Neural cell (in vitro differentiated cells): ENCODE data around the gene FBXO48.

ENCODE experiments used
- POLR2AphosphoS5 ChIP-seq: IDR thresholded peaks from 2 replicates; pipeline ENCODE4 v1.6.1; 2012
- TF ChIP-seq, protein P1 (sequence below): fragments of 450-650 bp; IDR thresholded peaks from 2 replicates; pipeline ENCODE4 v1.5.1; 2014; ENCODE audit warnings: antibody characterized with exemption, mild to moderate bottlenecking, moderate library complexity; ENCODE audit not compliant: poor library complexity, severe bottlenecking

- TF ChIP-seq POLR2AphosphoS5, result no peak
- TF ChIP-seq, protein P1, sequence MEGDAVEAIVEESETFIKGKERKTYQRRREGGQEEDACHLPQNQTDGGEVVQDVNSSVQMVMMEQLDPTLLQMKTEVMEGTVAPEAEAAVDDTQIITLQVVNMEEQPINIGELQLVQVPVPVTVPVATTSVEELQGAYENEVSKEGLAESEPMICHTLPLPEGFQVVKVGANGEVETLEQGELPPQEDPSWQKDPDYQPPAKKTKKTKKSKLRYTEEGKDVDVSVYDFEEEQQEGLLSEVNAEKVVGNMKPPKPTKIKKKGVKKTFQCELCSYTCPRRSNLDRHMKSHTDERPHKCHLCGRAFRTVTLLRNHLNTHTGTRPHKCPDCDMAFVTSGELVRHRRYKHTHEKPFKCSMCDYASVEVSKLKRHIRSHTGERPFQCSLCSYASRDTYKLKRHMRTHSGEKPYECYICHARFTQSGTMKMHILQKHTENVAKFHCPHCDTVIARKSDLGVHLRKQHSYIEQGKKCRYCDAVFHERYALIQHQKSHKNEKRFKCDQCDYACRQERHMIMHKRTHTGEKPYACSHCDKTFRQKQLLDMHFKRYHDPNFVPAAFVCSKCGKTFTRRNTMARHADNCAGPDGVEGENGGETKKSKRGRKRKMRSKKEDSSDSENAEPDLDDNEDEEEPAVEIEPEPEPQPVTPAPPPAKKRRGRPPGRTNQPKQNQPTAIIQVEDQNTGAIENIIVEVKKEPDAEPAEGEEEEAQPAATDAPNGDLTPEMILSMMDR, result no peak
These were observed 4.3 kb upstream of the FBXO48 start for GRCh38 chr2:68471385-68471784.
